Karpas-422 (cell line): ENCODE measurements around the gene PLXNA4. TPM values are rescaled to one million over a fixed set of nuclear protein-coding genes. Genes with fewer than 3 reads are reported as not detected.

Experiments
- DNase-seq: peaks from one replicate; pipeline ENCODE4 v3.0.0-alpha.2; 2015
- H2AFZ ChIP-seq: fragments of 200-600 bp; sonication (generic); 2 replicates; pipeline ENCODE4 v1.6.1; 2014; ENCODE audit warnings: antibody characterized with exemption, low read length, mixed read lengths
- H3K27ac ChIP-seq: fragments of 200-600 bp; sonication (generic); 2 replicates; pipeline ENCODE4 v1.5.1; 2014; ENCODE audit warnings: mild to moderate bottlenecking, low read length, moderate library complexity
- H3K27me3 ChIP-seq: fragments of 200-600 bp; sonication (generic); 2 replicates; pipeline ENCODE4 v1.6.1; 2014; ENCODE audit warnings: low read length, mixed read lengths
- H3K36me3 ChIP-seq: fragments of 200-600 bp; sonication (generic); 2 replicates; pipeline ENCODE4 v1.6.1; 2014; ENCODE audit warnings: low read length, mixed read lengths; ENCODE audit not compliant: insufficient read depth
- H3K4me1 ChIP-seq: fragments of 200-600 bp; sonication (generic); 2 replicates; pipeline ENCODE4 v1.6.1; 2014; ENCODE audit warnings: mild to moderate bottlenecking, low read length, mixed read lengths
- H3K4me2 ChIP-seq: fragments of 200-600 bp; sonication (generic); 2 replicates; pipeline ENCODE4 v1.6.1; 2014; ENCODE audit warnings: low read length, low read depth, mild to moderate bottlenecking; ENCODE audit not compliant: poor library complexity, severe bottlenecking
- H3K4me3 ChIP-seq: fragments of 200-600 bp; sonication (generic); 2 replicates; pipeline ENCODE4 v1.5.1; 2014; ENCODE audit warnings: mild to moderate bottlenecking, antibody characterized with exemption, low read length, mixed read lengths
- H3K79me2 ChIP-seq: fragments of 200-600 bp; sonication (generic); 2 replicates; pipeline ENCODE4 v1.6.1; 2014; ENCODE audit warnings: mild to moderate bottlenecking, low read length, mixed read lengths
- H3K9ac ChIP-seq: fragments of 200-600 bp; sonication (generic); 2 replicates; pipeline ENCODE4 v1.6.0; 2014; ENCODE audit warnings: low read length
- H3K9me2 ChIP-seq: fragments of 200-600 bp; sonication (generic), shearing (Covaris generic); replicated peaks from 2 replicates; pipeline ENCODE4 v1.6.0; 2014; ENCODE audit warnings: mild to moderate bottlenecking, low read length, moderate library complexity; ENCODE audit not compliant: insufficient read depth
- H3K9me3 ChIP-seq: fragments of 300-700, 200-600 bp; sonication (generic); 2 replicates; pipeline ENCODE4 v1.6.1; 2014; ENCODE audit warnings: low read length, mixed read lengths
- H4K20me1 ChIP-seq: fragments of 200-600 bp; sonication (generic); 2 replicates; pipeline ENCODE4 v1.6.1; 2014; ENCODE audit warnings: mild to moderate bottlenecking, antibody characterized with exemption, low read length, low read depth; ENCODE audit not compliant: insufficient read depth
- total RNA-seq: library from RNA; depleted of rRNA; stranded (reverse); fragments of >200 nt; shearing (Covaris generic); gene quantifications from 2 replicates; pipeline ENCODE4 v1.2.3, GENCODE V29; 2014; ENCODE audit warnings: low replicate concordance

Gene PLXNA4
- total RNA-seq, 1 experiment from 2014 or later, result 0.48 TPM

GRCh38 chr7:132518102-132518838 lies 58.0 kb downstream of the PLXNA4 start:
- Histone ChIP-seq H3K27ac (no peak overlapping the region), H2AFZ (no peak overlapping the region), H3K9me2 (no peaks in the 10 kb centered on the region), H3K4me3 (no peak overlapping the region), H3K79me2 (no peaks in the 10 kb centered on the region), H3K9ac (no peak overlapping the region), H3K27me3 (no peaks in the 10 kb centered on the region), H3K9me3 (no peaks in the 10 kb centered on the region), H3K36me3 (no peaks in the 10 kb centered on the region), H3K4me1 (no peaks in the 10 kb centered on the region), H3K4me2 (no peak overlapping the region), H4K20me1 (no peaks in the 10 kb centered on the region)
- peak; percentile 62 for DNase-seq

- H3K4me3 ChIP-seq, result no peak overlapping the region
- H3K79me2 ChIP-seq, result no peaks in the 10 kb centered on the region
- no peaks in the 10 kb centered on the region for H3K27me3 ChIP-seq
Observed at GRCh38 chr7:132516042-132516840, 60.0 kb downstream of the PLXNA4 start.

GRCh38 chr7:132515181-132515580 lies 61.1 kb downstream of the PLXNA4 start:
- no peaks in the 10 kb centered on the region for H3K27me3 ChIP-seq
- H3K4me2 ChIP-seq, result no peak overlapping the region
- no peaks in the 10 kb centered on the region for H3K9me3 ChIP-seq
- no peak overlapping the region for H3K9ac ChIP-seq
- H3K4me3 ChIP-seq, result no peak overlapping the region
- H3K9me2 ChIP-seq, result no peaks in the 10 kb centered on the region
- H3K27ac ChIP-seq, result no peak overlapping the region
- no peaks in the 10 kb centered on the region for H3K79me2 ChIP-seq
- H3K4me1 ChIP-seq, result no peaks in the 10 kb centered on the region
- no peaks in the 10 kb centered on the region for H3K36me3 ChIP-seq
- H4K20me1 ChIP-seq, result no peaks in the 10 kb centered on the region
- DNase-seq, result no peak
- H2AFZ ChIP-seq, result no peak overlapping the region

More at GRCh38 chr7:132516042-132516840, 60.0 kb downstream of the PLXNA4 start:
- H3K9me2 ChIP-seq, result no peaks in the 10 kb centered on the region
- H3K9ac ChIP-seq, result no peak overlapping the region
- no peak overlapping the region for H3K4me2 ChIP-seq
- no peaks in the 10 kb centered on the region for H3K36me3 ChIP-seq
- H3K4me1 ChIP-seq, result no peaks in the 10 kb centered on the region
- no peaks in the 10 kb centered on the region for H4K20me1 ChIP-seq
- no peak overlapping the region for H3K27ac ChIP-seq
- no peak overlapping the region for H2AFZ ChIP-seq
- H3K9me3 ChIP-seq, result no peaks in the 10 kb centered on the region
- no peak for DNase-seq

GRCh38 chr7:132514430-132514829 lies 61.8 kb downstream of the PLXNA4 start:
- Histone ChIP-seq H3K27me3 (no peaks in the 10 kb centered on the region), H3K4me1 (no peaks in the 10 kb centered on the region), H3K9ac (no peak overlapping the region), H3K27ac (no peak overlapping the region), H3K9me2 (no peaks in the 10 kb centered on the region), H3K4me3 (no peak overlapping the region), H3K36me3 (no peaks in the 10 kb centered on the region), H3K4me2 (no peak overlapping the region), H3K79me2 (no peaks in the 10 kb centered on the region), H2AFZ (no peak overlapping the region), H4K20me1 (no peaks in the 10 kb centered on the region), H3K9me3 (no peaks in the 10 kb centered on the region)
- no peak for DNase-seq

GRCh38 chr7:132511921-132512320 lies 64.3 kb downstream of the PLXNA4 start:
- no peak overlapping the region for H3K9ac ChIP-seq
- H3K27ac ChIP-seq, result no peak overlapping the region
- H2AFZ ChIP-seq, result no peak overlapping the region
- no peaks in the 10 kb centered on the region for H3K27me3 ChIP-seq
- no peaks in the 10 kb centered on the region for H3K9me2 ChIP-seq
- H4K20me1 ChIP-seq, result no peaks in the 10 kb centered on the region
- no peaks in the 10 kb centered on the region for H3K9me3 ChIP-seq
- H3K4me2 ChIP-seq, result no peak overlapping the region
- no peaks in the 10 kb centered on the region for H3K4me1 ChIP-seq
- no peaks in the 10 kb centered on the region for H3K36me3 ChIP-seq
- H3K4me3 ChIP-seq, result no peak overlapping the region
- no peak for DNase-seq
- H3K79me2 ChIP-seq, result no peaks in the 10 kb centered on the region

GRCh38 chr7:132511387-132511786 lies 64.9 kb downstream of the PLXNA4 start:
- H3K4me3 ChIP-seq, result no peak overlapping the region
- H3K27me3 ChIP-seq, result no peaks in the 10 kb centered on the region
- H3K9me2 ChIP-seq, result no peaks in the 10 kb centered on the region
- H3K4me2 ChIP-seq, result no peak overlapping the region
- no peak overlapping the region for H3K9ac ChIP-seq
- no peaks in the 10 kb centered on the region for H3K79me2 ChIP-seq
- no peaks in the 10 kb centered on the region for H4K20me1 ChIP-seq
- no peak overlapping the region for H3K27ac ChIP-seq
- H3K4me1 ChIP-seq, result no peaks in the 10 kb centered on the region
- no peak for DNase-seq
- H3K36me3 ChIP-seq, result no peaks in the 10 kb centered on the region
- H2AFZ ChIP-seq, result no peak overlapping the region
- H3K9me3 ChIP-seq, result no peaks in the 10 kb centered on the region

- Histone ChIP-seq H3K27me3 (no peaks in the 10 kb centered on the region), H3K9me2 (no peaks in the 10 kb centered on the region), H3K9me3 (no peaks in the 10 kb centered on the region), H3K4me1 (no peaks in the 10 kb centered on the region), H3K27ac (no peak overlapping the region), H3K4me3 (no peak overlapping the region), H3K79me2 (no peaks in the 10 kb centered on the region), H2AFZ (no peak overlapping the region), H3K36me3 (no peaks in the 10 kb centered on the region), H3K9ac (no peak overlapping the region), H3K4me2 (no peak overlapping the region), H4K20me1 (no peaks in the 10 kb centered on the region)
- DNase-seq, result no peak
Observed at GRCh38 chr7:132509643-132510042, 66.6 kb downstream of the PLXNA4 start.

GRCh38 chr7:132508724-132509353 lies 67.4 kb downstream of the PLXNA4 start:
- Histone ChIP-seq H3K4me1 (no peaks in the 10 kb centered on the region), H3K36me3 (no peaks in the 10 kb centered on the region), H4K20me1 (no peaks in the 10 kb centered on the region), H3K27ac (no peak overlapping the region), H3K9me2 (no peaks in the 10 kb centered on the region), H3K4me3 (no peak overlapping the region), H3K79me2 (no peaks in the 10 kb centered on the region), H2AFZ (no peak overlapping the region), H3K4me2 (no peak overlapping the region), H3K27me3 (no peaks in the 10 kb centered on the region), H3K9me3 (no peaks in the 10 kb centered on the region), H3K9ac (no peak overlapping the region)
- no peak for DNase-seq
